GM12875 (cell line): ENCODE data around the gene KIF17.

Experiments used
- H3K4me3 ChIP-seq: one replicate; pipeline ENCODE4 v1.5.1; 2011; ENCODE audit warnings: low read depth, low read length, control low read depth
- CTCF ChIP-seq: IDR thresholded peaks from 2 replicates; pipeline ENCODE4 v1.5.1; 2011; ENCODE audit warnings: low read depth, mild to moderate bottlenecking, control low read depth, inconsistent platforms, low read length, moderate library complexity, borderline replicate concordance; ENCODE audit not compliant: insufficient read depth

The KIF17 gene

GRCh38 chr1:20645414-20645813, 72.4 kb downstream of the KIF17 start:
- H3K4me3 ChIP-seq = no peak overlapping the region
- no peak for TF ChIP-seq CTCF

- H3K4me3 ChIP-seq = no peak overlapping the region
- TF ChIP-seq CTCF = no peak
Observed at GRCh38 chr1:20644416-20644815, 73.4 kb downstream of the KIF17 start.

- no peak overlapping the region for H3K4me3 ChIP-seq
- TF ChIP-seq CTCF = no peak
Observed at GRCh38 chr1:20643080-20643479, 74.7 kb downstream of the KIF17 start.

- no peak overlapping the region for H3K4me3 ChIP-seq
- no peak for TF ChIP-seq CTCF
Observed at GRCh38 chr1:20641975-20642374, 75.8 kb downstream of the KIF17 start.

- H3K4me3 ChIP-seq = no peak overlapping the region
- TF ChIP-seq CTCF = peak; percentile 64
Observed at GRCh38 chr1:20640183-20640597, 77.6 kb downstream of the KIF17 start.

GRCh38 chr1:20636785-20637347, 80.9 kb downstream of the KIF17 start:
- no peak overlapping the region for H3K4me3 ChIP-seq
- TF ChIP-seq CTCF = no peak

GRCh38 chr1:20634594-20635084, 83.2 kb downstream of the KIF17 start:
- H3K4me3 ChIP-seq = no peak overlapping the region
- no peak for TF ChIP-seq CTCF
